Activated B cell treated with CpG ODN at 0.5 μM for 24 hours (primary cell): ENCODE measurements around the gene TCTN2. TPM values are rescaled to one million over a fixed set of nuclear protein-coding genes. Genes with fewer than 3 reads are reported as not detected.

Experiments
- ATAC-seq: fragments of 200-7000 bp; cut with Tn5 transposase; one replicate; pipeline ENCODE4 v1.10.0; 2021; ENCODE audit warnings: low read depth, mild to moderate bottlenecking, moderate library complexity
- CTCF ChIA-PET: fragments of 350-600 bp; sonication (Branson Sonifier 250); formaldehyde crosslinking; loops from one replicate; lab custom pipeline; 2021; ENCODE audit warnings: antibody characterized with exemption; lab: Charles Lee
- POLR2A ChIA-PET: fragments of 350-600 bp; sonication (Branson Sonifier 250); formaldehyde crosslinking; loops from one replicate; lab custom pipeline; 2021; ENCODE audit warnings: antibody characterized with exemption; lab: Charles Lee
- DNase-seq: peaks from one replicate; pipeline ENCODE4 v3.0.0; 2022
- H3K27ac Mint-ChIP-seq: one replicate; pipeline ENCODE4 v1.8.0; 2020; ENCODE audit warnings: mixed read lengths
- H3K27me3 Mint-ChIP-seq: one replicate; pipeline ENCODE4 v1.8.0; 2021; ENCODE audit warnings: mixed read lengths
- H3K36me3 Mint-ChIP-seq: one replicate; pipeline ENCODE4 v1.8.0; 2021; ENCODE audit warnings: low read depth, mixed read lengths
- H3K4me1 Mint-ChIP-seq: one replicate; pipeline ENCODE4 v1.8.0; 2021; ENCODE audit warnings: mixed read lengths
- H3K4me3 Mint-ChIP-seq: one replicate; pipeline ENCODE4 v1.8.0; 2020; ENCODE audit warnings: mild to moderate bottlenecking, mixed read lengths
- H3K9me3 Mint-ChIP-seq: one replicate; pipeline ENCODE4 v1.8.0; 2020; ENCODE audit warnings: mixed read lengths
- CTCF ChIP-seq: fragments of 200-600 bp; IDR thresholded peaks from one replicate; pipeline ENCODE4 v1.8.0; 2022; ENCODE audit warnings: antibody characterized with exemption, mild to moderate bottlenecking
- intact Hi-C: fragments of 100-400 bp; cut with micrococcal nuclease; formaldehyde crosslinking; loops from one replicate; pipeline ENCODE4 v1.15.1; 2024
- total RNA-seq: library from RNA; stranded (reverse); gene quantifications from 2 replicates; pipeline ENCODE4 v1.2.3, GENCODE V29; 2022

The TCTN2 gene
- total RNA-seq, 1 donor from 2014 or later, result 10.3 TPM

GRCh38 chr12:123757561-123757960 lies 86.6 kb downstream of the TCTN2 start:
- H3K36me3 Mint-ChIP-seq, result peaks cover 47% of the 10 kb centered on the region
- TF ChIP-seq CTCF, result no peak
- no peaks in the 10 kb centered on the region for H3K27me3 Mint-ChIP-seq
- H3K27ac Mint-ChIP-seq, result no peak overlapping the region
- intact Hi-C loops, result no loop called here
- no peak overlapping the region for H3K4me3 Mint-ChIP-seq
- peaks cover 8% of the 10 kb centered on the region for H3K4me1 Mint-ChIP-seq
- ChIA-PET POLR2A (no interaction called here), CTCF (no interaction called here)
- DNase-seq (no peak), ATAC-seq (no peak)
- no peaks in the 10 kb centered on the region for H3K9me3 Mint-ChIP-seq

Other genes starting within 250 kb of the TCTN2 start
- gene RILPL2, start 234.4 kb upstream of the TCTN2 start, total RNA-seq, result 11.2 and 12.2 TPM in 2 replicates
- gene SNRNP35, start 213.0 kb upstream of the TCTN2 start, total RNA-seq, result 39.5 and 51.5 TPM in 2 replicates
- 0.67 and 0.69 TPM in 2 replicates for gene RILPL1, start 137.4 kb upstream of the TCTN2 start, total RNA-seq
- 92.5 and 108 TPM in 2 replicates for gene TMED2, start 86.6 kb upstream of the TCTN2 start, total RNA-seq
- 28.8 and 35.0 TPM in 2 replicates for gene DDX55, start 69.0 kb upstream of the TCTN2 start, total RNA-seq
- gene EIF2B1, start 37.4 kb upstream of the TCTN2 start, total RNA-seq, result 67.3 and 79.7 TPM in 2 replicates
- gene GTF2H3, start 37.3 kb upstream of the TCTN2 start, total RNA-seq, result 33.8 and 36.2 TPM in 2 replicates
- gene ATP6V0A2, start 41.2 kb downstream of the TCTN2 start, total RNA-seq, result 54.9 and 57.8 TPM in 2 replicates
- gene DNAH10, start 91.2 kb downstream of the TCTN2 start, total RNA-seq, result 0.32 and 0.51 TPM in 2 replicates